Ectodermal cell (in vitro differentiated cells): ENCODE measurements around the gene C2orf49. TPM values are rescaled to one million over a fixed set of nuclear protein-coding genes. Genes with fewer than 3 reads are reported as not detected.
A peak's percentile ranks its signal among the peaks of the same experiment; 100 is the strongest.

Experiments used
- H3K27ac ChIP-seq: 2 replicates; pipeline ENCODE4 v1.7.0; 2013; ENCODE audit warnings: mild to moderate bottlenecking, low read depth, low read length; ENCODE audit not compliant: insufficient read depth, poor library complexity, severe bottlenecking
- H3K27me3 ChIP-seq: 2 replicates; pipeline ENCODE4 v1.7.0; 2013; ENCODE audit warnings: mild to moderate bottlenecking, low read length; ENCODE audit not compliant: insufficient read depth, control insufficient read depth, poor library complexity, severe bottlenecking
- H3K36me3 ChIP-seq: one replicate; pipeline ENCODE4 v1.7.0; 2013; ENCODE audit warnings: low read length; ENCODE audit not compliant: control insufficient read depth, insufficient read depth
- H3K4me1 ChIP-seq: one replicate; pipeline ENCODE4 v1.7.0; 2013; ENCODE audit warnings: low read length; ENCODE audit not compliant: control insufficient read depth, insufficient read depth
- H3K4me3 ChIP-seq: 2 replicates; pipeline ENCODE4 v1.7.0; 2013; ENCODE audit warnings: low read depth, low read length, control low read depth; ENCODE audit not compliant: insufficient read depth
- H3K9me3 ChIP-seq: 2 replicates; pipeline ENCODE4 v1.7.0; 2013; ENCODE audit warnings: mild to moderate bottlenecking, low read length, moderate library complexity; ENCODE audit not compliant: control insufficient read depth
- WGBS, 2 experiments: methylation state at CpG; one replicate each; pipeline ENCODE4 v1.1.7; 2013; ENCODE audit warnings: missing lambda C conversion rate in 2 of 2; 5-methylcytosine and 5-hydroxymethylcytosine counted together
- polyA plus RNA-seq, 4 experiments: library from polyadenylated mRNA; stranded (reverse); fragments of 50-300 nt; gene quantifications; one replicate each; pipeline ENCODE4 v1.2.3, GENCODE V29; 2013

The C2orf49 gene
- 29.9 TPM for polyA plus RNA-seq (2013, experiment 1 of 4)
- polyA plus RNA-seq (2013, experiment 2 of 4): 22.6 TPM
- polyA plus RNA-seq (2013, experiment 3 of 4): 21.2 TPM
- 27.2 TPM for polyA plus RNA-seq (2013, experiment 4 of 4)

DNA sequence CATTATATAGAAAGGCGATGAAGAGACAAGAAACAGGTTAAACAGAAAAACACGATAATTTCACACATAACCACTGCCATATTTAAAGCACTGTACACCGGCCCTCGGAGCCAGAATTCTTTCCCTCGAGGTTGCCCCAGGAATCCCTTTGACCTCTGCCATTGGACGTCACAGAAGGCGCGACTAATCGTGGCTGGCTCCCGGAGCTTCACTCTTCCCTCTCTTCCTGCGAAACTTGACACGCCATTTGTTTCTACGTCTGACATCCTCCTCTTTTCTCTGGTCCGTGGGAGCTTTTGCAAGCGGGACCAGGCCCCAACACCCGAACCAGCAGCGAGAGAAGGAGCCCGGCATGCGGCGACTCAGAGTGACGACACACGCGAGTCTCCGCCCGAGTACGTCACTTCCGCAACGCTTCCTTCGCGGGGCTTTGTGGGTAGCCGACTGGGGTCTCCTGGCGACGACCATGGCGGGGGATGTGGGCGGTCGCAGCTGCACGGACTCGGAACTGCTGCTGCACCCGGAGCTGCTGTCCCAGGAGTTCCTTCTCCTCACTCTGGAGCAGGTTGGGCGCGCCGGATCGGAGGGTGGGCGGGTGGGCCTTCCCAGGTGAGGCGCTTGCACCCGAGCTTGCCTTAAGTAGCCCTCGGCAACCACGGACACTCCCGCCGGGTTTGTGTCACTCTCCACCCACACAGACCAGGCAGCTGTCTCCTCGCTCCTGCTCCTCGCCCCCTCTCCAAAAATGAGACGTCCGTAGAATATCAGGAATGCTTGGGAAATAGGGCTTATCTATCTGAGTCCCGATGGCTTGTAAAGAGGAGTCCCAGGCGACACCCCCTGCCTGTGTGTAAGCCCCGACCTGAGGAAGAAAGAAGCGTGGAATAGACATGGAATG is at the start of gene C2orf49:
TSS of gene C2orf49 (plus strand) at position 419 of the 898 bp plus-strand sequence. CDS start at position 467, 48 bp downstream.
- Histone ChIP-seq H3K27ac (peak within 1 kb of the TSS; percentile 95), H3K36me3 (peaks cover 18% of the 10 kb centered on the region), H3K4me3 (peak within 1 kb of the TSS; percentile 94), H3K27me3 (no peaks in the 10 kb centered on the region), H3K4me1 (peaks cover 4% of the 10 kb centered on the region), H3K9me3 (no peaks in the 10 kb centered on the region)
- 0% methylated on average over 58 of the region's 58 CpGs for WGBS, 2 experiments

DNA sequence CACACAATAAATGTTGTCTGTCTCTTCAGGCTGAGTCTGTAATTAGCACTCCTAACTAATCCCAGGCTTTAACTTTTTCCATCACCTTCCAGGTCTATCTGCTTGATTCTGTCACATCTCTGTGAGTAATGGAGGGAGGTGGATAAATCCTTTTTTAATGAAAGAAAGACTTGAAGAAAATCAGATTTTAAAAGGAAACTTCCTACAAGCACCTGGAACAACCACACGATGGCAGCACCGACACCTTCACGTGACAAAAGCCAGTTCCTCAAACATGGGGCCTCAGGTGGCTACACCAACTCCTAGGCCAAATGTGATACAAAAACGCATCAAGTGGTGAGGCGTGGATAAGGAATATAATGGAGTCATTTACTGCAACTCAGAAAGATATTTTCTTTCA is 49.6 kb upstream of the C2orf49 start:
- H3K27ac ChIP-seq: no peak overlapping the region
- H3K4me1 ChIP-seq: no peaks in the 10 kb centered on the region
- H3K4me3 ChIP-seq: no peak overlapping the region
- no peaks in the 10 kb centered on the region for H3K36me3 ChIP-seq
- 61 to 66% methylated on average over 5 of the region's 5 CpGs for WGBS, 2 experiments
- H3K27me3 ChIP-seq: no peaks in the 10 kb centered on the region
- no peaks in the 10 kb centered on the region for H3K9me3 ChIP-seq

DNA sequence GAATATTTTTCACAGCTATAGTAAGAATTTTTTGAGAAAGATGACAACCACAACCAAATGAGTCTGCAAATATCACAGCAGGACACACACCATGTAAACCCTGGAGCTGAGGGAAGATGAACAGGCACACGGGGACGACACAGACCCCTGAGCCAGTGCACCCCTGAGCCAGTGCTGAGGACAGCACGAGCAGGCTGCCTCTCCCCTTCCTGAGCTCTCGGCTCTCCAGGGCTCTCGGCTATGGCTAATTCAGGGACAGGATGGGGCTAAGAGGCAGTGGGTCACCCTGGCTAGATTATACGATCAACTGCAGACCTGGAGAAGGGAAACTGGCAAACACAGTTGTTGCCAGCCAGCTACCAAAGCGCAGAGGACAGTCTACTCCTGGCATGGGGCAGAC is 49.2 kb upstream of the C2orf49 start:
- no peaks in the 10 kb centered on the region for H3K27me3 ChIP-seq
- 92 to 93% methylated on average over 7 of the region's 7 CpGs for WGBS, 2 experiments
- no peaks in the 10 kb centered on the region for H3K36me3 ChIP-seq
- H3K9me3 ChIP-seq: no peaks in the 10 kb centered on the region
- H3K27ac ChIP-seq: no peak overlapping the region
- H3K4me3 ChIP-seq: no peak overlapping the region
- H3K4me1 ChIP-seq: no peaks in the 10 kb centered on the region

DNA sequence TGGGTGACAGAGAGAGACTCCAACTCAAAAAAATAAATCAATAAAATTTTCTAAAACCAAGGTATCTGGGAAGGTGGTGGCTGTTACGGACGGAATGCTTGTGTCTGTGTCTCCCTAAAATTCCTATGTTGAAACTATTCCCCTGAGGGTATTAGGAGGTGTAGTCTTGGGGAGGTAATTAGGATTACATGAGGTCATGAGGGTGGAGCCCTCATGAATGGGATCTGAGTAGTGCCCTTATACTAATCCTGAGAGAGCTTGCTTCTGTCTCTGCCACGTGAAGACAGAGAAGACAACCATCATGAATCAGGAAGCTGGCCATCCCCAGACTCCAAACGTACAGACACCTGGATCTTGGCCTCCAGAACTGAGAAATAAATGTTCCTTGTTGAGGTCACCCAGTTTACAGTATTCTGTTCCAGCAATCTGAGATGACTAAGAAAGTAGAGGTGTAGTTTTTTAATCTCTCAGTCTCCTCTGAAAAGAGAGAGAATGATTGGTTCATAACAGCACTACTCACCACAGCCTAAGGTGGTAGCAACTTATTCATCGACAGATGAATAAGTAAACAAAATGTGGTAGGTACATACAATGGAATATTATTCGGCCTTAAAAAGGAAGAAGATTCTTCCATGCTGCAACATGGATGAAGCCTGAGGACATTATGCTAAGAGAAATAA is 46.2 kb upstream of the C2orf49 start:
- H3K27ac ChIP-seq: no peak overlapping the region
- 95% methylated on average over 6 of the region's 6 CpGs for WGBS, 2 experiments
- H3K9me3 ChIP-seq: no peaks in the 10 kb centered on the region
- H3K27me3 ChIP-seq: no peaks in the 10 kb centered on the region
- H3K4me1 ChIP-seq: no peaks in the 10 kb centered on the region
- H3K4me3 ChIP-seq: no peak overlapping the region
- no peaks in the 10 kb centered on the region for H3K36me3 ChIP-seq

DNA sequence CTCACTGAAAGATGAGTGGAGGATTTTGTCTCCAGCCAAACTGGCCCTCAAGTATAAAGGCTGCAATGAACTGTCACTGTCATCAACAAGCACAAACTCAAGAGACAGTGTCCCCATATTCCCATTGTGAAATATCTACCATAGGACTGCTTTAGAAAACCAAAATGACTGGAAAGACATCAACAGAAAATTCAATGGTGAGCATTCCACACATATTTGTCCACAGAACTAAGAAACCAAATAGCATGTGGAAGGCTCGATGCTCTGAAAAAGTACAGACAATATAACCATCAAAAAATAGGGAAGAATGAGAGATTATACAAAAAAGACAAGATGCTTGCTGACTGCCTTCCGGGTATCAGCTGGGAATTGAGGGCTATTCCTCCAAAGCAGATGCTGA is 45.4 kb upstream of the C2orf49 start:
- Histone ChIP-seq H3K9me3 (no peaks in the 10 kb centered on the region), H3K36me3 (no peaks in the 10 kb centered on the region), H3K27me3 (no peaks in the 10 kb centered on the region), H3K27ac (no peak overlapping the region), H3K4me1 (no peaks in the 10 kb centered on the region), H3K4me3 (no peak overlapping the region)
- 85 to 88% methylated on average over 1 to 2 of the region's 2 CpGs for WGBS, 2 experiments

DNA sequence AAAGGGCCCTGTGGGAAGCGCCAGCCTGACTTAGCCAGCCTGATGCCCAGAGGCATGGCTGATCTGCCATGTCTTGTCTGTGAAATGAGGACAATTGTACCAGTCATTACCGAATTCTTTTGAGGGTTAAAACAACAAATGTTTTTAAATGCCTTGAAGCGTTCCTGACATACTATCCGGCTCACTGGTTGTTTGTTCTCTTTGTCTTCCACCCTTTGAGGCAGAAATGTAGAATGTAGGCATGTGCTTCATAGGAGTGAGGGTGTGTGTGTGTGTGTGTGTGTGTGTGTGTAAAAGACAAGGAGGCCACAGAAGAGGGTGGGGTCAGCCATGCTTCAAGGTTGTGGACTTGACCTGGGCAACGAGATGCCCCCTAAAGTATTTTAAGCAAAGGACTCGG is 43.3 kb upstream of the C2orf49 start:
- H3K27me3 ChIP-seq: no peaks in the 10 kb centered on the region
- WGBS, 2 experiments: 94 to 96% methylated on average over 6 of the region's 6 CpGs
- H3K27ac ChIP-seq: no peak overlapping the region
- H3K4me1 ChIP-seq: no peaks in the 10 kb centered on the region
- H3K36me3 ChIP-seq: no peaks in the 10 kb centered on the region
- H3K9me3 ChIP-seq: no peaks in the 10 kb centered on the region
- no peak overlapping the region for H3K4me3 ChIP-seq

DNA sequence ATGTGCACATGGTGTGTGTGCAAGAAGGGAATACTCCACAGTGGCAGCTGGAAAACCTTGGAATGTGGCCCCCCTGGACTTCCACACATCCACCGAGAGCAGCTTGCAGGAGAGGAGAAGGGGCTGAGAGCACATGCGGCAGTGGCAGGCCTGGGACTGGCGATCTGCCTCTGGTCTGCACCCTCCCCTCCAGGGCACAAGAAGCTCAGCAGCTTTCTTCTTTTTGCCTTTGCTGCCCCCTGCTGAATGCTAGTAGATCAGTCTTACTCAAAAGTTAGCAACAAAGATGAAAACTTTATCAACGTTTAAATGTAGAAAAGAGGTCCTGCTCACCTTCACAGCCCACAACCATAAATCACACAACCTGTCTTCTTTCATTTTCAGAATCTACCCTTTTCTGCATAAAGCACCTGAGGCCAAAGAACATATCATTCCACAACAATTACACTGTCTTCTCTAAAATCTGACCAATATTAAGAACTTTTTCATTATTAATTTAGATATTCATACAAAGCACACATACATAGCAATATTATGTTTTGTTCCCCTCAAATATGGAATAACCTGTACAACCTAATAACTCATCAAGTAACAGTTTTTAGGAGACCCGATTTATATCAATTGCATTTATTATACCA is 42.4 kb upstream of the C2orf49 start:
- no peaks in the 10 kb centered on the region for H3K4me1 ChIP-seq
- no peak overlapping the region for H3K27ac ChIP-seq
- no peak overlapping the region for H3K4me3 ChIP-seq
- 34 to 45% methylated on average over 5 of the region's 5 CpGs for WGBS, 2 experiments
- H3K36me3 ChIP-seq: no peaks in the 10 kb centered on the region
- H3K9me3 ChIP-seq: no peaks in the 10 kb centered on the region
- no peaks in the 10 kb centered on the region for H3K27me3 ChIP-seq

DNA sequence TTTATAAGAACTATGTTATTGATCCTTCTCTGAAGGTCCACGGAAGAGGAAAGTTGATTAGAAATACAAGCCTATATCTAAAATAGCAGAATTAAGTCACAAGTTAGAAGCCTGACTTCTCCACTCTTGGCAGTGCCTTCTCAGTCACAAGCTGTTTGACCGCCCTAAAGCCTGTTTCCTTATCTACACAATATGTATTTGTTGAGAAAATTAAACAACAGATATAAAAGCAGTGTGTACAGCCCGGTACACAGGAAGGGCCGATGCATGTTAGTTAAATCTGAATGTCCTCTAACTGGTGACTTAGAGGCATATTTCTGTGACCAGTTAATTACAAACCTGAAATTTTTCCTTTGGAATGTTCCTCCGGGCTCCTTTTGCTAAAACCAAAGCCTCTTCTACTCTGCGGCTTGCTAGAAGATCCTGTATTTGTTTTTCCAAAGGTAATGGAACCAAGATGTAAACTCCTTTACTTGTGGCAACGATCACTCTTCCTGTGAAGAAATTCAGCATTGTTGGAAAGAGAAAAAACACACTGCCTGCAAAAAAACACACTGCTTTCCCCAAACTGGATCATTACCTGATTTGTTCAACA is 41.2 kb upstream of the C2orf49 start:
- H3K9me3 ChIP-seq: no peaks in the 10 kb centered on the region
- 97 to 99% methylated on average over 6 to 7 of the region's 7 CpGs for WGBS, 2 experiments

DNA sequence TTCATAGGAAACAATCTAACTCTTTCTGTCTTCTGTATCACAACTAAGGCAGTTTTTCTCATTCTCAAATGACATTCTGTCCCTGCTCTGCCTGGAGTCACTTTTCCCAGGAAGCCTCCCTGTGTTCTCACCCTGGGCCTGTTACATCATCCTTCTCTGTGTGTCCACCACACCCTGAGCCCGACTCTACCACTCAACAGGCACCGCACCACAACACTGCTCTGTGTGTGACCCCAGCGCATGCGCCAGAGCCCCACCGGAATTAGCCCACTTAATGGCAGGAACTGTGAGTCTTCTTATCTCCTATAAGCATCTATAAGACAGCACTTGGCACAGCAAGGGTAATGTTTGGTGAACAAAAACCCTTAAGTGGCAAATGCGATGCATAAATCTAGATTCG is 40.1 kb upstream of the C2orf49 start:
- WGBS, 2 experiments: 90 to 95% methylated on average over 7 of the region's 7 CpGs
- Histone ChIP-seq H3K27ac (no peak overlapping the region), H3K4me3 (no peak overlapping the region), H3K36me3 (no peaks in the 10 kb centered on the region), H3K9me3 (no peaks in the 10 kb centered on the region), H3K27me3 (no peaks in the 10 kb centered on the region), H3K4me1 (no peaks in the 10 kb centered on the region)

More for the DNA sequence above, 41.2 kb upstream of the C2orf49 start:
- Histone ChIP-seq H3K4me3 (no peak overlapping the region), H3K27me3 (no peaks in the 10 kb centered on the region), H3K4me1 (no peaks in the 10 kb centered on the region), H3K36me3 (no peaks in the 10 kb centered on the region), H3K27ac (no peak overlapping the region)
